WTC11 (cell line): ENCODE data around the gene BCL11B. TPM values are rescaled to one million over a fixed set of nuclear protein-coding genes. Genes with fewer than 3 reads are reported as not detected.
A peak's percentile ranks its signal among the peaks of the same experiment; 100 is the strongest.

ENCODE experiments used
- ATAC-seq: fragments of 200-7000 bp; cut with Tn5 transposase; 2 replicates; pipeline ENCODE4 v1.10.0; 2021; ENCODE audit warnings: mild to moderate bottlenecking, moderate library complexity
- CTCF ChIA-PET: fragments of 300-600 bp; sonication (Branson Sonifier 250); formaldehyde crosslinking; loops from one replicate; lab custom pipeline; 2021; ENCODE audit warnings: antibody characterized with exemption; lab: Charles Lee
- POLR2A ChIA-PET: fragments of 350-600 bp; sonication (Branson Sonifier 250); formaldehyde crosslinking; loops from one replicate; lab custom pipeline; 2021; ENCODE audit warnings: antibody characterized with exemption; lab: Charles Lee
- DNase-seq: peaks from one replicate; pipeline ENCODE4 v3.0.0; 2021; ENCODE audit warnings: low spot score
- H3K27ac Mint-ChIP-seq: 2 replicates; pipeline ENCODE4 v1.8.0; 2021; ENCODE audit warnings: mixed read lengths
- H3K27me3 Mint-ChIP-seq: 2 replicates; pipeline ENCODE4 v1.8.0; 2021; ENCODE audit warnings: low read depth, mild to moderate bottlenecking, moderate library complexity, mixed read lengths
- H3K36me3 Mint-ChIP-seq: 2 replicates; pipeline ENCODE4 v1.8.0; 2021; ENCODE audit warnings: mixed read lengths
- H3K4me1 Mint-ChIP-seq: 2 replicates; pipeline ENCODE4 v1.8.0; 2022; ENCODE audit warnings: mixed read lengths
- H3K4me3 Mint-ChIP-seq: 2 replicates; pipeline ENCODE4 v1.8.0; 2021; ENCODE audit warnings: mild to moderate bottlenecking, moderate library complexity, mixed read lengths
- H3K9me3 Mint-ChIP-seq: 2 replicates; pipeline ENCODE4 v1.8.0; 2021; ENCODE audit warnings: mixed read lengths
- GABPB1 ChIP-seq: sonication (generic); formaldehyde crosslinking; IDR thresholded peaks from 2 replicates; pipeline ENCODE4 v1.8.1; 2023; ENCODE audit warnings: mild to moderate bottlenecking, missing genetic modification reagents
- KAT7 ChIP-seq: sonication (generic); formaldehyde crosslinking; IDR thresholded peaks from 2 replicates; pipeline ENCODE4 v1.8.1; 2023; ENCODE audit warnings: missing genetic modification reagents, mild to moderate bottlenecking, borderline replicate concordance
- MLX ChIP-seq: sonication (generic); formaldehyde crosslinking; IDR thresholded peaks from 2 replicates; pipeline ENCODE4 v1.8.1; 2023; ENCODE audit warnings: mild to moderate bottlenecking, missing genetic modification reagents, moderate library complexity
- NFE2L1 ChIP-seq: sonication (generic); formaldehyde crosslinking; IDR thresholded peaks from 2 replicates; pipeline ENCODE4 v1.8.1; 2023; ENCODE audit warnings: missing genetic modification reagents
- NR1H2 ChIP-seq: sonication (generic); formaldehyde crosslinking; IDR thresholded peaks from 2 replicates; pipeline ENCODE4 v1.9.0; 2021; ENCODE audit warnings: mild to moderate bottlenecking, moderate library complexity, missing genetic modification reagents
- NR3C1 ChIP-seq: sonication (generic); formaldehyde crosslinking; conservative IDR thresholded peaks from 2 replicates; pipeline ENCODE4 v1.8.1; 2023; ENCODE audit warnings: low read depth, mild to moderate bottlenecking, missing genetic modification reagents
- PRRX2 ChIP-seq: fragments of 250-450 bp; sonication (Bioruptor Pico); IDR thresholded peaks from 2 replicates; pipeline ENCODE4 v1.8.0; 2021; ENCODE audit warnings: mild to moderate bottlenecking
- RORB ChIP-seq: fragments of 250-450 bp; sonication (Bioruptor Pico); IDR thresholded peaks from 2 replicates; pipeline ENCODE4 v1.9.0; 2021; ENCODE audit warnings: mild to moderate bottlenecking
- SOX15 ChIP-seq: fragments of 250-450 bp; sonication (Bioruptor Pico); IDR thresholded peaks from 2 replicates; pipeline ENCODE4 v1.9.0; 2021; ENCODE audit warnings: mild to moderate bottlenecking
- STAT6 ChIP-seq: sonication (generic); formaldehyde crosslinking; conservative IDR thresholded peaks from 2 replicates; pipeline ENCODE4 v1.8.1; 2023; ENCODE audit warnings: mild to moderate bottlenecking, low read depth, missing genetic modification reagents, moderate library complexity
- TEAD1 ChIP-seq: sonication (generic); formaldehyde crosslinking; IDR thresholded peaks from 2 replicates; pipeline ENCODE4 v1.8.0; 2022; ENCODE audit warnings: mild to moderate bottlenecking, missing genetic modification reagents
- TP53 ChIP-seq: sonication (generic); formaldehyde crosslinking; IDR thresholded peaks from 2 replicates; pipeline ENCODE4 v1.8.1; 2023; ENCODE audit warnings: mild to moderate bottlenecking, missing genetic modification reagents
- ZNF219 ChIP-seq: sonication (generic); formaldehyde crosslinking; IDR thresholded peaks from 2 replicates; pipeline ENCODE4 v1.8.0; 2023; ENCODE audit warnings: missing genetic modification reagents, mild to moderate bottlenecking, borderline replicate concordance
- ZNF423 ChIP-seq: fragments of 250-450 bp; sonication (Bioruptor Pico); IDR thresholded peaks from 2 replicates; pipeline ENCODE4 v2.1.2; 2022; ENCODE audit warnings: mild to moderate bottlenecking, moderate library complexity
- ZSCAN18 ChIP-seq: fragments of 250-450 bp; sonication (Bioruptor Pico); IDR thresholded peaks from 2 replicates; pipeline ENCODE4 v2.1.2; 2022; ENCODE audit warnings: mild to moderate bottlenecking, moderate library complexity
- total RNA-seq: library from RNA; stranded (reverse); gene quantifications from 3 replicates; pipeline ENCODE4 v1.2.3, GENCODE V29; 2021
- TF ChIP-seq, protein P1 (sequence below): sonication (generic); formaldehyde crosslinking; IDR thresholded peaks from 2 replicates; pipeline ENCODE4 v1.8.1; 2022; ENCODE audit warnings: mild to moderate bottlenecking, moderate library complexity, missing genetic modification reagents
- TF ChIP-seq, protein P2 (sequence below): sonication (generic); formaldehyde crosslinking; IDR thresholded peaks from 2 replicates; pipeline ENCODE4 v1.8.0; 2022; ENCODE audit warnings: mild to moderate bottlenecking, missing genetic modification reagents

Gene BCL11B
- total RNA-seq, 1 experiment from 2014 or later, result 9.1 TPM

- ChIA-PET POLR2A (interaction anchor here (0.5 to 1.0 kb wide), 3 partner anchors 68 to 1955 kb away, joined by 3 to 8 read pairs (median 3); no protein-coding TSS in a partner anchor), CTCF (interaction anchor here (0.7 to 2.0 kb wide), 6 partner anchors 10 to 215 kb away, joined by 3 to 9 read pairs (median 3); partner anchors contain the start of gene BCL11B)
- Mint-ChIP-seq H3K4me3 (no peak overlapping the region), H3K27me3 (no peaks in the 10 kb centered on the region), H3K9me3 (no peaks in the 10 kb centered on the region), H3K4me1 (peaks cover 48% of the 10 kb centered on the region)
- TF ChIP-seq, protein P1, sequence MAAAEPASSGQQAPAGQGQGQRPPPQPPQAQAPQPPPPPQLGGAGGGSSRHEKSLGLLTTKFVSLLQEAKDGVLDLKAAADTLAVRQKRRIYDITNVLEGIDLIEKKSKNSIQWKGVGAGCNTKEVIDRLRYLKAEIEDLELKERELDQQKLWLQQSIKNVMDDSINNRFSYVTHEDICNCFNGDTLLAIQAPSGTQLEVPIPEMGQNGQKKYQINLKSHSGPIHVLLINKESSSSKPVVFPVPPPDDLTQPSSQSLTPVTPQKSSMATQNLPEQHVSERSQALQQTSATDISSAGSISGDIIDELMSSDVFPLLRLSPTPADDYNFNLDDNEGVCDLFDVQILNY, result no peak
- TF ChIP-seq RORB (CRISPR knock-in tag), result no peak
- TF ChIP-seq KAT7 (CRISPR knock-in tag), result no peak
- TF ChIP-seq SOX15 (CRISPR knock-in tag), result no peak
- TF ChIP-seq STAT6 (CRISPR knock-in tag), result no peak
- no peak for TF ChIP-seq ZNF219 (CRISPR knock-in tag)
- TF ChIP-seq MLX (CRISPR knock-in tag), result no peak
- no peak for TF ChIP-seq ZSCAN18 (CRISPR knock-in tag)
- TF ChIP-seq TP53 (CRISPR knock-in tag), result no peak
- TF ChIP-seq NR3C1 (CRISPR knock-in tag), result no peak
- TF ChIP-seq, protein P2, sequence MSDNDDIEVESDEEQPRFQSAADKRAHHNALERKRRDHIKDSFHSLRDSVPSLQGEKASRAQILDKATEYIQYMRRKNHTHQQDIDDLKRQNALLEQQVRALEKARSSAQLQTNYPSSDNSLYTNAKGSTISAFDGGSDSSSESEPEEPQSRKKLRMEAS (CRISPR knock-in tag), result no peak
- no peak for TF ChIP-seq NFE2L1 (CRISPR knock-in tag)
- TF ChIP-seq GABPB1 (CRISPR knock-in tag), result no peak
- TF ChIP-seq, all 79 proteins: peak for 0
- ATAC-seq (no peak), DNase-seq (no peak)
- Mint-ChIP-seq H3K27ac (peak overlapping the region; percentile 88), H3K36me3 (peaks cover 3% of the 10 kb centered on the region; the same call in 1 of the 2 replicates)
Observed at GRCh38 chr14:99177886-99178835, 93.8 kb downstream of the BCL11B start.

- Mint-ChIP-seq H3K9me3 (no peaks in the 10 kb centered on the region), H3K4me3 (no peak overlapping the region), H3K27me3 (no peaks in the 10 kb centered on the region), H3K4me1 (peaks cover 55% of the 10 kb centered on the region), H3K27ac (peak overlapping the region; percentile 88), H3K36me3 (peaks cover 3% of the 10 kb centered on the region; the same call in 1 of the 2 replicates)
- ATAC-seq (no peak), DNase-seq (no peak)
- TF ChIP-seq PRRX2 (CRISPR knock-in tag), result no peak
- no peak for TF ChIP-seq SOX15 (CRISPR knock-in tag)
- no peak for TF ChIP-seq ZNF423 (CRISPR knock-in tag)
- no peak for TF ChIP-seq RORB (CRISPR knock-in tag)
- no peak for TF ChIP-seq TP53 (CRISPR knock-in tag)
- TF ChIP-seq NR1H2 (CRISPR knock-in tag), result no peak
- TF ChIP-seq TEAD1 (CRISPR knock-in tag), result no peak
- ChIA-PET CTCF (interaction anchor here (1.7 to 2.0 kb wide), 2 partner anchors 11 to 95 kb away, joined by 3 to 9 read pairs; partner anchors contain the start of gene BCL11B), POLR2A (interaction anchor here (1.0 kb wide), 1 partner anchor 128 kb away, joined by 3 read pairs; no protein-coding TSS in a partner anchor)
Observed at GRCh38 chr14:99177046-99177655, 94.8 kb downstream of the BCL11B start.
